OCI-LY3 (cell line): Measurements from ENCODE around the gene NPIPA5.
"Not testable (repeated sequence)": the region's sequence is repeated elsewhere in the genome, so short reads cannot be mapped to it uniquely, and the experiment has no call there.

Experiments used
- CTCF ChIP-seq: fragments of 200-600, 300-600 bp; sonication (generic); IDR thresholded peaks from 2 replicates; pipeline ENCODE4 v1.5.1; 2014; ENCODE audit warnings: antibody characterized with exemption, low read length, low read depth
- EZH2phosphoT487 ChIP-seq: fragments of 200-600 bp; shearing (Covaris generic); IDR thresholded peaks from 2 replicates; pipeline ENCODE4 v1.6.1; 2018; ENCODE audit warnings: antibody characterized with exemption, mixed run types, low read depth

- not testable (repeated sequence) for TF ChIP-seq CTCF, EZH2phosphoT487
Observed at GRCh38 chr16:15338986-15339385, 39.1 kb downstream of the NPIPA5 start.
